Measurements from ENCODE around the gene SCN10A. TPM values are rescaled to one million over a fixed set of nuclear protein-coding genes. Genes with fewer than 3 reads are reported as not detected.

The SCN10A gene
- total RNA-seq, 1 donor from 2014 or later: not detected

DNA sequence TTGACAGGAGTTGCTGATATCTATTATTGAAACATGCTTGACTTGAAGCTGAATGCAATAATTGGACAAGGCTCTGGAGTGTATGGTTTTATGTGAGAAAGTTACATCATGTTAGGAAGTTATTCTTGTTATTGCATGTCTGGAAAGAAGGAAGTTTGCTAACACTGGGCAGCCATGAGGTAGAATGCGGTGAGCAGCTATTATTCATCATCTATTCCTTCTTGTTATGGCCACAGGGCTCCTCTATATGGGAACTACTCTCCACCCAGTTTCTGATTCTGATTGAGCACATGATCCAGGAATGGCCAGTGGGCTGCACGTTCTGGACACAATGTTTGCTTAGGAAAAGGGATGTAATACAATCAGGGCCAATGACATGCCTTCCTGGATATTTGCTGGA lies 128.7 kb downstream of the SCN10A start:
- Mint-ChIP-seq H3K36me3 (ENCODE audit: insufficient read depth) (no peaks in the 10 kb centered on the region), H3K4me1 (ENCODE audit: low read depth) (no peaks in the 10 kb centered on the region), H3K4me3 (ENCODE audit: low read depth) (no peak overlapping the region), H3K27me3 (peaks cover 8% of the 10 kb centered on the region), H3K27ac (no peak overlapping the region), H3K9me3 (ENCODE audit: low read depth) (no peaks in the 10 kb centered on the region)
- TF ChIP-seq, protein P1, sequence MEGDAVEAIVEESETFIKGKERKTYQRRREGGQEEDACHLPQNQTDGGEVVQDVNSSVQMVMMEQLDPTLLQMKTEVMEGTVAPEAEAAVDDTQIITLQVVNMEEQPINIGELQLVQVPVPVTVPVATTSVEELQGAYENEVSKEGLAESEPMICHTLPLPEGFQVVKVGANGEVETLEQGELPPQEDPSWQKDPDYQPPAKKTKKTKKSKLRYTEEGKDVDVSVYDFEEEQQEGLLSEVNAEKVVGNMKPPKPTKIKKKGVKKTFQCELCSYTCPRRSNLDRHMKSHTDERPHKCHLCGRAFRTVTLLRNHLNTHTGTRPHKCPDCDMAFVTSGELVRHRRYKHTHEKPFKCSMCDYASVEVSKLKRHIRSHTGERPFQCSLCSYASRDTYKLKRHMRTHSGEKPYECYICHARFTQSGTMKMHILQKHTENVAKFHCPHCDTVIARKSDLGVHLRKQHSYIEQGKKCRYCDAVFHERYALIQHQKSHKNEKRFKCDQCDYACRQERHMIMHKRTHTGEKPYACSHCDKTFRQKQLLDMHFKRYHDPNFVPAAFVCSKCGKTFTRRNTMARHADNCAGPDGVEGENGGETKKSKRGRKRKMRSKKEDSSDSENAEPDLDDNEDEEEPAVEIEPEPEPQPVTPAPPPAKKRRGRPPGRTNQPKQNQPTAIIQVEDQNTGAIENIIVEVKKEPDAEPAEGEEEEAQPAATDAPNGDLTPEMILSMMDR (IDR thresholded peaks at IDR 0.05; ENCODE audit: unreplicated experiment): no peak
- no peak for DNase-seq (ENCODE audit: low spot score, unreplicated experiment)

DNA sequence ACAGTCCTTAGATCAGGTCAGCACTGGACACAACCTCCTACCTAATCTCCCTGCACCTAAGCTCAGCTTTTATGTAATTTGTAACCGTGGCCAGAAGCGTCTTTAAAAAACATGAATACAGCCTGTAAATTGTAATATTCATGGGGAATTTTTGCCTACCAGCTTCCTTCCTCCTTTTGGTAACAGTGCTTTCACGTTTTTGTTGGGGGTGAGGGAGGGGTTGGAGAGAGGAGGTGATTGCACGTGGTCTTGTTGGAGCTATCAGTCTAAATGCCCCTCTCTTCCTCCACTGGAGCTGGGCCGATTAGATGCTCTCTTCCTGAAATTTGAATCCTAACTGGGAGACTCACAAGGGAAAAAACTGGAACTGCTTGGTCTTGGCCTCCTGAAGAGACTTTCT lies 131.5 kb downstream of the SCN10A start:
- H3K27ac Mint-ChIP-seq: no peak overlapping the region
- H3K4me1 Mint-ChIP-seq (ENCODE audit: low read depth): no peaks in the 10 kb centered on the region
- no peaks in the 10 kb centered on the region for H3K9me3 Mint-ChIP-seq (ENCODE audit: low read depth)
- no peak for DNase-seq (ENCODE audit: low spot score, unreplicated experiment)
- H3K36me3 Mint-ChIP-seq (ENCODE audit: insufficient read depth): no peaks in the 10 kb centered on the region
- TF ChIP-seq, protein P1 (IDR thresholded peaks at IDR 0.05; ENCODE audit: unreplicated experiment): no peak
- H3K27me3 Mint-ChIP-seq: peaks cover 25% of the 10 kb centered on the region
- H3K4me3 Mint-ChIP-seq (ENCODE audit: low read depth): no peak overlapping the region

DNA sequence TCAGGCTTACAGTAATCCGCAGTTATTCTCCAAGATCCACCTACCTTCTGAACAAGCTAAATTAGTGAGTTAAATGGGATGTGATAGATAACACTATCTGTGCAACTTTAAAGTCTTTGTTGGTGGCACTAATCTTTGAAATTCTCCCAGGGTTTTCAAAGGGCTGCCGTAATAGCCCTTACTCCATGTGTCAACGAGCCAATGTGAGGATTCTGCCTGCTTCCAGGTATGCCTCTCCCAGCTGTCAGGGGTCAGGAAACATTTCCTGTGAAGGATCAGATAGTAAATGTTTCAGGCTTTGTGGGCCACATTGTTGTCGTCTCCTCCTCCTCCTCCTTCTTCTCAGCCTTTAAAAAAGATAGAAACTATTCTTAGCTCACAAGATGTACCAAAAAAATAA lies 146.3 kb downstream of the SCN10A start:
- peaks cover under 1% of the 10 kb centered on the region for H3K36me3 Mint-ChIP-seq (ENCODE audit: insufficient read depth)
- H3K4me1 Mint-ChIP-seq (ENCODE audit: low read depth): peaks cover 4% of the 10 kb centered on the region
- no peak for DNase-seq (ENCODE audit: low spot score, unreplicated experiment)
- no peak overlapping the region for H3K4me3 Mint-ChIP-seq (ENCODE audit: low read depth)
- H3K27ac Mint-ChIP-seq: no peak overlapping the region
- peaks cover 4% of the 10 kb centered on the region for H3K27me3 Mint-ChIP-seq
- TF ChIP-seq, protein P1 (IDR thresholded peaks at IDR 0.05; ENCODE audit: unreplicated experiment): no peak
- peaks cover 3% of the 10 kb centered on the region for H3K9me3 Mint-ChIP-seq (ENCODE audit: low read depth)

DNA sequence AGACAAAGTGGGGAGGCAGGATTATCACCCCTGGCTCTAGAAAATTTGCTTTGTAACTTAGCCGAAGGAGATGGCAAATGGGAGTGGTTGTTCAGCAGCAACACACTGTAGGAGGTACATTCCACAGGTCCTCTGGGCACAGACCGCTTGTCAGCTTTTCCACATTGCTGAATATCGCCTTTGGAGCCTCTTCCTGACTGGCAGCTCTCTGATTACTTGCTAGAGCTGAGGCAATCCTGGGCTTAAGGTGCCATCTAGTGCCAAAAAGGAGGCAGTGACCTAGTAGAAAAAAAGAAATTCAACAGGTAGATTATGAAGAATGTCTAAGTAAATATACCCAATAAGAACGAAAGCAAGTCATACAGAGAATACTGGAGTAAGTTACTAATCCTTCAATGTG lies 153.5 kb downstream of the SCN10A start:
- DNase-seq (ENCODE audit: low spot score, unreplicated experiment): no peak
- Mint-ChIP-seq H3K27ac (no peak overlapping the region), H3K27me3 (peaks cover 15% of the 10 kb centered on the region), H3K36me3 (ENCODE audit: insufficient read depth) (peaks cover 1% of the 10 kb centered on the region), H3K9me3 (ENCODE audit: low read depth) (peaks cover 29% of the 10 kb centered on the region), H3K4me3 (ENCODE audit: low read depth) (no peak overlapping the region), H3K4me1 (ENCODE audit: low read depth) (peaks cover 11% of the 10 kb centered on the region)
- TF ChIP-seq, protein P1 (IDR thresholded peaks at IDR 0.05; ENCODE audit: unreplicated experiment): peak; percentile 60

DNA sequence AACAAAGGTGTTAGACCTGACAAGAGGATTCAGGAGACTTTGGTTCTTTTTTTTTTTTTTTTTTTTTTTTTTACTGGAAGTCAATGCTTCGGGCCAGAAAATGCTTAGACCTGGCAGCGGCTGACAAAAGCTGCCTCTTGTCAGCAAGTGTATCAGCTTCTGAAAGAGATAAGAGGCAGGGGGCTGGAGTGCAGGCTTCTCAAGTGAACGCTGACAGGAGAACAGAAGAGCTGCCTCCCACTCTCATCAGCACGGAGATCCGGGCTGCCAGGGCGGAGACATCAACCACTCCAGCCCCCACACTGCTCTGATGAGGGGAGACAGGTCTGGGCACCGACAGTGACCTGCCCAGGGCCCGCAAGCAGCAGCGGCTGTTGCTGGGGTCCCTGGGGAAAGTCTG lies 157.2 kb downstream of the SCN10A start:
- TF ChIP-seq, protein P1 (IDR thresholded peaks at IDR 0.05; ENCODE audit: unreplicated experiment): no peak
- peaks cover 23% of the 10 kb centered on the region for H3K27me3 Mint-ChIP-seq
- H3K9me3 Mint-ChIP-seq (ENCODE audit: low read depth): peaks cover 20% of the 10 kb centered on the region
- no peak for DNase-seq (ENCODE audit: low spot score, unreplicated experiment)
- H3K36me3 Mint-ChIP-seq (ENCODE audit: insufficient read depth): no peaks in the 10 kb centered on the region
- no peak overlapping the region for H3K4me3 Mint-ChIP-seq (ENCODE audit: low read depth)
- H3K27ac Mint-ChIP-seq: no peak overlapping the region
- peaks cover 22% of the 10 kb centered on the region for H3K4me1 Mint-ChIP-seq (ENCODE audit: low read depth)

Data from progenitor cell of endocrine pancreas (in vitro differentiated cells).